Measurements from ENCODE around the gene KDM8. TPM values are rescaled to one million over a fixed set of nuclear protein-coding genes. Genes with fewer than 3 reads are reported as not detected.

KDM8 gene
- total RNA-seq, 3 donors from 2014 or later = 1.9 to 4.5 (median 4.3) TPM

GRCh38 chr16:27253526-27253930 lies 50.2 kb downstream of the KDM8 start:
- intact Hi-C loops (cut with DNase I; ENCODE audit: low total_unique reads) = loop anchor here (10.0 kb wide), 1 partner anchor 71 kb away; no protein-coding TSS in a partner anchor
- Histone ChIP-seq H3K9me3 (no peaks in the 10 kb centered on the region), H3K36me3 (no peaks in the 10 kb centered on the region), H3K27ac (peak overlapping the region; percentile 38 to 86), H3K4me3 (no peak overlapping the region), H3K27me3 (no peaks in the 10 kb centered on the region), H3K4me1 (peaks cover 2 to 9% of the 10 kb centered on the region in 2 donors)
- TF ChIP-seq CTCF (IDR thresholded peaks at IDR 0.05) (no peak), POLR2A (IDR thresholded peaks at IDR 0.05) (no peak), POLR2AphosphoS5 (IDR thresholded peaks at IDR 0.05) (no peak)
- no peak for DNase-seq (ENCODE audit: low spot score in 2 of 2)

- peaks cover 6 to 14% of the 10 kb centered on the region in 2 donors for H3K4me1 ChIP-seq
- no peak for DNase-seq (ENCODE audit: low spot score in 2 of 2)
- no peak for TF ChIP-seq POLR2A (IDR thresholded peaks at IDR 0.05)
- no peak for TF ChIP-seq CTCF (IDR thresholded peaks at IDR 0.05)
- no peak for TF ChIP-seq POLR2AphosphoS5 (IDR thresholded peaks at IDR 0.05)
- H3K27me3 ChIP-seq = no peaks in the 10 kb centered on the region
- no peaks in the 10 kb centered on the region for H3K9me3 ChIP-seq
- intact Hi-C loops (cut with DNase I; ENCODE audit: low total_unique reads) = loop anchor here (10.0 kb wide), 1 partner anchor 70 kb away; no protein-coding TSS in a partner anchor
- H3K36me3 ChIP-seq = no peaks in the 10 kb centered on the region
- no peak overlapping the region for H3K4me3 ChIP-seq
- peak overlapping the region; percentile 73 to 86 for H3K27ac ChIP-seq
Observed at GRCh38 chr16:27254262-27254811, 51.0 kb downstream of the KDM8 start.

- Histone ChIP-seq H3K27me3 (no peaks in the 10 kb centered on the region), H3K27ac (peak overlapping the region; percentile 86 to 94), H3K36me3 (no peaks in the 10 kb centered on the region), H3K4me3 (no peak overlapping the region), H3K4me1 (peaks cover 6 to 11% of the 10 kb centered on the region in 2 donors), H3K9me3 (no peaks in the 10 kb centered on the region)
- no peak for DNase-seq (ENCODE audit: low spot score in 2 of 2)
- intact Hi-C loops (cut with DNase I; ENCODE audit: low total_unique reads) = loop anchor here (10.0 kb wide), 1 partner anchor 68 kb away; no protein-coding TSS in a partner anchor
- no peak for TF ChIP-seq POLR2A (IDR thresholded peaks at IDR 0.05)
- no peak for TF ChIP-seq POLR2AphosphoS5 (IDR thresholded peaks at IDR 0.05)
- no peak for TF ChIP-seq CTCF (IDR thresholded peaks at IDR 0.05)
Observed at GRCh38 chr16:27256861-27257260, 53.5 kb downstream of the KDM8 start.

GRCh38 chr16:27257271-27257670 lies 53.9 kb downstream of the KDM8 start:
- Histone ChIP-seq H3K4me3 (no peak overlapping the region), H3K4me1 (peaks cover 6 to 9% of the 10 kb centered on the region in 2 donors), H3K27ac (peak overlapping the region; percentile 86 to 94), H3K36me3 (no peaks in the 10 kb centered on the region), H3K27me3 (no peaks in the 10 kb centered on the region), H3K9me3 (no peaks in the 10 kb centered on the region)
- TF ChIP-seq CTCF (IDR thresholded peaks at IDR 0.05) (no peak), POLR2A (IDR thresholded peaks at IDR 0.05) (no peak), POLR2AphosphoS5 (IDR thresholded peaks at IDR 0.05) (no peak)
- no peak for DNase-seq (ENCODE audit: low spot score in 2 of 2)
- intact Hi-C loops (cut with DNase I; ENCODE audit: low total_unique reads) = loop anchor here (10.0 kb wide), 1 partner anchor 68 kb away; no protein-coding TSS in a partner anchor

GRCh38 chr16:27258241-27258734 lies 55.0 kb downstream of the KDM8 start:
- peak overlapping the region in 1 of 3 donors; percentile 29 for H3K4me3 ChIP-seq
- H3K36me3 ChIP-seq = no peaks in the 10 kb centered on the region
- no peaks in the 10 kb centered on the region for H3K9me3 ChIP-seq
- intact Hi-C loops (cut with DNase I; ENCODE audit: low total_unique reads) = loop anchor here (10.0 kb wide), 1 partner anchor 67 kb away; no protein-coding TSS in a partner anchor
- no peaks in the 10 kb centered on the region for H3K27me3 ChIP-seq
- H3K4me1 ChIP-seq = peaks cover 6 to 9% of the 10 kb centered on the region in 2 donors
- TF ChIP-seq CTCF (IDR thresholded peaks at IDR 0.05) = no peak
- TF ChIP-seq POLR2AphosphoS5 (IDR thresholded peaks at IDR 0.05) = peak in 1 of 3 donors; percentile 12
- DNase-seq (ENCODE audit: low spot score in 2 of 2) = peak in 1 of 2 donors; percentile 73
- H3K27ac ChIP-seq = peak overlapping the region; percentile 86 to 94
